ENCODE results near the gene ITK. TPM values are rescaled to one million over a fixed set of nuclear protein-coding genes. Genes with fewer than 3 reads are reported as not detected.

The ITK gene
- total RNA-seq, 5 donors from 2014 or later (not counting 1 experiment from before 2014, with no cell fraction given), result 286 to 466 (median 338) TPM

DNA sequence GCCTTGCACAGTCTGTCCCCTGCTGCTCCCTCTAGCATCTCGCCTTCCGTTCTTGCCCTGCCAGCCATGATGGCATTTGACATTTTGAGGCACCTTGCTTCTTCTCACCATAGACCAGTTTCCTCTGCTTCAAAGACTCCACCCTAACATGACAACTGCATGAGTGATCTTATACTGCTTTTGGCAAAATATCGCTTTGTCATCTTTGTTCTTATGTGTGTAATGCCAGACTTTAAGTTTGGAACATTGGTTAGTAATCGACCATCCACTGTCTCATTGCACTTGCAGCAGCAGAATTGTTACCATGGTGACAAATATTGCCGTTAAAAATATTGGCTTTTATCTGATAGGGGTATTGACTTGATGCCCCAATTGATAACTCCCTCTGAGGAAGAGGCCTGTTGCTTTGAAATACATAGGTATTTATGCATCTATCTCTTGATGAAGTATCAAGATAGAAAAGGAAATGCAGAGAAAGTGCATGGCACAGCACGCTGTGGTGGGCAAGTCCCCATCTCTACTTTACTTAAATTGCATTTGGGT, 21.4 kb upstream of the ITK start:
- H3K4me3 ChIP-seq (ENCODE audit: control insufficient read depth in 1 of 2, extremely low read depth in 1 of 2, low read length in 1 of 2), result no peak overlapping the region
- H3K27ac ChIP-seq (ENCODE audit: low read length), result peak overlapping the region; percentile 96
- H3K36me3 Mint-ChIP-seq, result no peaks in the 10 kb centered on the region
- H3K27me3 ChIP-seq (replicated peaks in 1 of 2; ENCODE audit: control insufficient read depth in 2 of 2, extremely low read depth in 1 of 2, insufficient read depth in 2 of 2, low read length in 1 of 2), result no peaks in the 10 kb centered on the region
- peak overlapping the region; percentile 0 to 55 (median 9) for H3K4me3 Mint-ChIP-seq
- no peaks in the 10 kb centered on the region for H3K36me3 ChIP-seq (ENCODE audit: control insufficient read depth in 2 of 2, extremely low read depth in 1 of 2, insufficient read depth in 1 of 2, low read length in 1 of 2)
- peaks cover 20 to 31% of the 10 kb centered on the region in 2 experiments for H3K4me1 ChIP-seq (ENCODE audit: control insufficient read depth in 1 of 2, extremely low read depth in 1 of 2, insufficient read depth in 2 of 2, low read length in 2 of 2)
- CTCF ChIA-PET, result interaction anchor here in 1 of 2 donors (1.0 kb wide), 2 partner anchors 10 to 12 kb away, joined by 3 to 4 read pairs; no protein-coding TSS in a partner anchor
- POLR2A ChIA-PET, result no interaction called here
- peaks cover 0 to 4% (median 0%) of the 10 kb centered on the region in 3 donors for H3K9me3 Mint-ChIP-seq
- peaks cover 61 to 81% (median 72%) of the 10 kb centered on the region in 3 donors for H3K4me1 Mint-ChIP-seq
- H3K27ac Mint-ChIP-seq, result peak overlapping the region; percentile 87 to 88
- DNase-seq (peak in 27 of 35 experiments; percentile 11 to 77 (median 27)), ATAC-seq (replicated peaks in 1 of 4) (peak; percentile 80 to 84 (median 82))
- WGBS (ENCODE audit: insufficient coverage), result 28% methylated on average over 3 of the region's 6 CpGs
- no peaks in the 10 kb centered on the region for H3K27me3 Mint-ChIP-seq
- no peaks in the 10 kb centered on the region for H3K9me3 ChIP-seq

DNA sequence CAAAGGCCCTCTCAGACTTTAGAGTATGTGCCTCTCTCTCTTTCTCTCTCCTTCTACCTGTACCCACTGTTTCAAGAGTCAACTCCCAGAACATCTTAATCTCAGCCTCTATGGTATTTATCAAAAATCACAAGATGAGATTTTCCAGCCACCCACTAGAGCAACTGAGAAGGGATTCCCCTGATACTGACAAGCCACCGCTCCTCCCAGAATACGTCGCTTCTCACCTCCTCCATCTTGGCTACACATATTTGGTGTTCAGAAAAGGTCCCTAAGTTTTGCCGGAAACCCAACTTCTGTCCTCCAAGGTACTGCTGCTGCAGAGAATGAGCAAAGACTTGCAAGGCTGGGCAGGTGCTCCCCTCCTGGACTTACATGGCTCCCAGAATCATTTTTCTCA, 20.6 kb upstream of the ITK start:
- Histone ChIP-seq H3K4me1 (ENCODE audit: control insufficient read depth in 1 of 2, extremely low read depth in 1 of 2, insufficient read depth in 2 of 2, low read length in 2 of 2) (peaks cover 18 to 28% of the 10 kb centered on the region in 2 experiments), H3K27me3 (replicated peaks in 1 of 2; ENCODE audit: control insufficient read depth in 2 of 2, extremely low read depth in 1 of 2, insufficient read depth in 2 of 2, low read length in 1 of 2) (no peaks in the 10 kb centered on the region), H3K9me3 (no peaks in the 10 kb centered on the region), H3K36me3 (ENCODE audit: control insufficient read depth in 2 of 2, extremely low read depth in 1 of 2, insufficient read depth in 1 of 2, low read length in 1 of 2) (no peaks in the 10 kb centered on the region), H3K4me3 (ENCODE audit: control insufficient read depth in 1 of 2, extremely low read depth in 1 of 2, low read length in 1 of 2) (no peak overlapping the region), H3K27ac (ENCODE audit: low read length) (peak overlapping the region; percentile 96)
- H3K27ac Mint-ChIP-seq, result peak overlapping the region; percentile 87 to 88
- DNase-seq, result peak in 23 of 35 experiments; percentile 10 to 77 (median 29)
- H3K4me1 Mint-ChIP-seq, result peaks cover 56 to 74% (median 67%) of the 10 kb centered on the region in 3 donors
- no peaks in the 10 kb centered on the region for H3K36me3 Mint-ChIP-seq
- peak; percentile 28 to 54 (median 37) for ATAC-seq (replicated peaks in 1 of 4)
- H3K4me3 Mint-ChIP-seq, result peak overlapping the region; percentile 31 to 55 (median 49)
- 67% methylated on average over 1 of the region's 4 CpGs for WGBS (ENCODE audit: insufficient coverage)
- POLR2A ChIA-PET, result no interaction called here
- H3K9me3 Mint-ChIP-seq, result peaks cover 0 to 4% (median 0%) of the 10 kb centered on the region in 3 donors
- CTCF ChIA-PET, result interaction anchor here in 1 of 2 donors (1.0 kb wide), 2 partner anchors 11 to 12 kb away, joined by 3 to 4 read pairs; no protein-coding TSS in a partner anchor
- H3K27me3 Mint-ChIP-seq, result no peaks in the 10 kb centered on the region

DNA sequence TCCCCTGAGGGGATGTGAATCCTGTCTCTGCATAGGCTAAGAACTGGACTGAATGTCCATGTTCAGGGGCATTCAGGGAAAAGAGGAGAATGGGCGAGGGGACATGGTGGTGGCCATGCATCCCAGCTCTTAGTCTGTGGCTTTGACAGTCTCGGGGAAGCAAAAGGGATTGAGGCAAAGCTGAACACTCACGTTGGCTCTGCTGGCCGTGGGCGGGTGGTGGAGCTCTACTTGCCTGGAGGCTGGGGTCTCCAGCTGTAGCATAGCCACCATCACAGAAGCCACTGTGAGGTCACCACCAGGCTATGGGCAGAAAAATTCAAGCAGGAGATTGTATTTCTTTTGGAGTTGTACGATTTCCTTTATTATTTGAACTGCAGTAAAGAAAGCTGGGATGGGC, 18.6 kb upstream of the ITK start:
- Histone ChIP-seq H3K4me3 (ENCODE audit: control insufficient read depth in 1 of 2, extremely low read depth in 1 of 2, low read length in 1 of 2) (no peak overlapping the region), H3K27ac (ENCODE audit: low read length) (no peak overlapping the region), H3K27me3 (replicated peaks in 1 of 2; ENCODE audit: control insufficient read depth in 2 of 2, extremely low read depth in 1 of 2, insufficient read depth in 2 of 2, low read length in 1 of 2) (no peaks in the 10 kb centered on the region), H3K9me3 (no peaks in the 10 kb centered on the region), H3K36me3 (ENCODE audit: control insufficient read depth in 2 of 2, extremely low read depth in 1 of 2, insufficient read depth in 1 of 2, low read length in 1 of 2) (no peaks in the 10 kb centered on the region), H3K4me1 (ENCODE audit: control insufficient read depth in 1 of 2, extremely low read depth in 1 of 2, insufficient read depth in 2 of 2, low read length in 2 of 2) (peaks cover 25 to 38% of the 10 kb centered on the region in 2 experiments)
- DNase-seq (no peak), ATAC-seq (replicated peaks in 1 of 4) (no peak)
- Mint-ChIP-seq H3K27ac (peak overlapping the region in 1 of 2 donors; percentile 50), H3K9me3 (peaks cover 0 to 4% (median 0%) of the 10 kb centered on the region in 3 donors), H3K4me1 (peaks cover 51 to 70% (median 67%) of the 10 kb centered on the region in 3 donors), H3K27me3 (no peaks in the 10 kb centered on the region), H3K4me3 (no peak overlapping the region), H3K36me3 (no peaks in the 10 kb centered on the region)
- 90% methylated on average over 5 of the region's 6 CpGs for WGBS (ENCODE audit: insufficient coverage)
- POLR2A ChIA-PET, result interaction anchor here in 1 of 2 donors (0.6 to 1.0 kb wide), 2 partner anchors 13 to 18 kb away, joined by 3 read pairs; partner anchors contain the start of gene ITK
- CTCF ChIA-PET, result no interaction called here

- Histone ChIP-seq H3K4me1 (ENCODE audit: control insufficient read depth in 1 of 2, extremely low read depth in 1 of 2, insufficient read depth in 2 of 2, low read length in 2 of 2) (peaks cover 33 to 38% of the 10 kb centered on the region in 2 experiments), H3K27ac (ENCODE audit: low read length) (no peak overlapping the region), H3K36me3 (ENCODE audit: control insufficient read depth in 2 of 2, extremely low read depth in 1 of 2, insufficient read depth in 1 of 2, low read length in 1 of 2) (no peaks in the 10 kb centered on the region), H3K27me3 (replicated peaks in 1 of 2; ENCODE audit: control insufficient read depth in 2 of 2, extremely low read depth in 1 of 2, insufficient read depth in 2 of 2, low read length in 1 of 2) (no peaks in the 10 kb centered on the region), H3K9me3 (no peaks in the 10 kb centered on the region), H3K4me3 (ENCODE audit: control insufficient read depth in 1 of 2, extremely low read depth in 1 of 2, low read length in 1 of 2) (no peak overlapping the region)
- H3K27me3 Mint-ChIP-seq, result no peaks in the 10 kb centered on the region
- peaks cover 56 to 70% (median 68%) of the 10 kb centered on the region in 3 donors for H3K4me1 Mint-ChIP-seq
- 99% methylated on average over 5 of the region's 12 CpGs for WGBS (ENCODE audit: insufficient coverage)
- H3K9me3 Mint-ChIP-seq, result peaks cover 0 to 4% (median 0%) of the 10 kb centered on the region in 3 donors
- ATAC-seq (replicated peaks in 1 of 4) (no peak), DNase-seq (no peak)
- ChIA-PET CTCF (no interaction called here), POLR2A (interaction anchor here in 1 of 2 donors (1.0 kb wide), 1 partner anchor 17 kb away, joined by 3 read pairs; the partner anchor contains the start of gene ITK)
- H3K36me3 Mint-ChIP-seq, result no peaks in the 10 kb centered on the region
- no peak overlapping the region for H3K4me3 Mint-ChIP-seq
- peak overlapping the region; percentile 24 to 61 for H3K27ac Mint-ChIP-seq
Measured at GRCh38 chr5:157162919-157163510, 17.6 kb upstream of the ITK start.

- peaks cover 51 to 68% (median 68%) of the 10 kb centered on the region in 3 donors for H3K4me1 Mint-ChIP-seq
- H3K4me1 ChIP-seq (ENCODE audit: control insufficient read depth in 1 of 2, extremely low read depth in 1 of 2, insufficient read depth in 2 of 2, low read length in 2 of 2), result peaks cover 24 to 28% of the 10 kb centered on the region in 2 experiments
- no peak for DNase-seq
- no peak overlapping the region for H3K27ac Mint-ChIP-seq
- H3K4me3 ChIP-seq (ENCODE audit: control insufficient read depth in 1 of 2, extremely low read depth in 1 of 2, low read length in 1 of 2), result no peak overlapping the region
- 82% methylated on average over 2 of the region's 5 CpGs for WGBS (ENCODE audit: insufficient coverage)
- no peaks in the 10 kb centered on the region for H3K27me3 Mint-ChIP-seq
- CTCF ChIA-PET, result interaction anchor here in 1 of 2 donors (1.2 kb wide), 1 partner anchor 9 kb away, joined by 3 read pairs; no protein-coding TSS in a partner anchor
- no peaks in the 10 kb centered on the region for H3K27me3 ChIP-seq (replicated peaks in 1 of 2; ENCODE audit: control insufficient read depth in 2 of 2, extremely low read depth in 1 of 2, insufficient read depth in 2 of 2, low read length in 1 of 2)
- no peak for ATAC-seq (replicated peaks in 1 of 4)
- no peak overlapping the region for H3K4me3 Mint-ChIP-seq
- POLR2A ChIA-PET, result no interaction called here
- no peaks in the 10 kb centered on the region for H3K36me3 ChIP-seq (ENCODE audit: control insufficient read depth in 2 of 2, extremely low read depth in 1 of 2, insufficient read depth in 1 of 2, low read length in 1 of 2)
- H3K36me3 Mint-ChIP-seq, result no peaks in the 10 kb centered on the region
- H3K27ac ChIP-seq (ENCODE audit: low read length), result no peak overlapping the region
- no peaks in the 10 kb centered on the region for H3K9me3 Mint-ChIP-seq
- no peaks in the 10 kb centered on the region for H3K9me3 ChIP-seq
Measured at GRCh38 chr5:157164521-157164920, 16.1 kb upstream of the ITK start.

- DNase-seq (no peak), ATAC-seq (replicated peaks in 1 of 4) (no peak)
- H3K27me3 ChIP-seq (replicated peaks in 1 of 2; ENCODE audit: control insufficient read depth in 2 of 2, extremely low read depth in 1 of 2, insufficient read depth in 2 of 2, low read length in 1 of 2), result no peaks in the 10 kb centered on the region
- Mint-ChIP-seq H3K4me3 (no peak overlapping the region), H3K27me3 (no peaks in the 10 kb centered on the region), H3K36me3 (no peaks in the 10 kb centered on the region), H3K4me1 (peaks cover 46 to 67% (median 65%) of the 10 kb centered on the region in 3 donors), H3K9me3 (peaks cover 0 to under 1% (median 0%) of the 10 kb centered on the region in 3 donors), H3K27ac (peak overlapping the region in 1 of 2 donors; percentile 27)
- H3K36me3 ChIP-seq (ENCODE audit: control insufficient read depth in 2 of 2, extremely low read depth in 1 of 2, insufficient read depth in 1 of 2, low read length in 1 of 2), result no peaks in the 10 kb centered on the region
- no peaks in the 10 kb centered on the region for H3K9me3 ChIP-seq
- POLR2A ChIA-PET, result no interaction called here
- WGBS (ENCODE audit: insufficient coverage), result no CpG with 5 or more reads among the region's 4 CpGs
- H3K4me3 ChIP-seq (ENCODE audit: control insufficient read depth in 1 of 2, extremely low read depth in 1 of 2, low read length in 1 of 2), result no peak overlapping the region
- CTCF ChIA-PET, result interaction anchor here (1.2 to 1.3 kb wide), 2 partner anchors 10 to 16 kb away, joined by 3 read pairs; no protein-coding TSS in a partner anchor
- H3K4me1 ChIP-seq (ENCODE audit: control insufficient read depth in 1 of 2, extremely low read depth in 1 of 2, insufficient read depth in 2 of 2, low read length in 2 of 2), result peaks cover 17 to 21% of the 10 kb centered on the region in 2 experiments
- no peak overlapping the region for H3K27ac ChIP-seq (ENCODE audit: low read length)
Measured at GRCh38 chr5:157165261-157165660, 15.4 kb upstream of the ITK start.
